Liver (tissue), 9 donors: ENCODE data around the gene IQSEC3. TPM values are rescaled to one million over a fixed set of nuclear protein-coding genes. Genes with fewer than 3 reads are reported as not detected.

Experiments
- DNase-seq: peaks from one replicate; pipeline ENCODE4 v3.0.0-alpha.2; 2017; ENCODE audit warnings: low spot score
- H3K27ac ChIP-seq, 2 donors: one replicate each; pipeline ENCODE4 v1.7.0; 2013; ENCODE audit warnings: inconsistent platforms in 2 of 2, low read length in 2 of 2, control low read depth in 1 of 2, low read depth in 1 of 2, mild to moderate bottlenecking in 1 of 2
- H3K27me3 ChIP-seq, 4 donors: one replicate each; pipeline versions ENCODE4 v1.6.1 to v1.7.0; 2013; ENCODE audit warnings: low read length in 3 of 4, inconsistent platforms in 1 of 4, mild to moderate bottlenecking in 1 of 4, moderate library complexity in 1 of 4; ENCODE audit not compliant: control insufficient read depth in 4 of 4, insufficient read depth in 4 of 4
- H3K36me3 ChIP-seq, 4 donors: one replicate each; pipeline versions ENCODE4 v1.6.1 to v1.7.0; 2013; ENCODE audit warnings: low read length in 3 of 4, mild to moderate bottlenecking in 3 of 4, low read depth in 1 of 4, moderate library complexity in 1 of 4; ENCODE audit not compliant: control insufficient read depth in 4 of 4, insufficient read depth in 3 of 4
- H3K4me1 ChIP-seq, 4 donors: one replicate each; pipeline versions ENCODE4 v1.6.1 to v1.7.0; 2013; ENCODE audit warnings: low read length in 3 of 4, mild to moderate bottlenecking in 3 of 4, moderate library complexity in 1 of 4; ENCODE audit not compliant: control insufficient read depth in 4 of 4, insufficient read depth in 4 of 4
- H3K4me3 ChIP-seq, 3 donors: one replicate each; pipeline versions ENCODE4 v1.6.1 to v1.7.0; 2013; ENCODE audit warnings: low read length in 3 of 3, control low read depth in 1 of 3, low read depth in 1 of 3, mild to moderate bottlenecking in 1 of 3
- H3K9ac ChIP-seq, 2 donors: one replicate each; pipeline ENCODE4 v1.7.0; 2013; ENCODE audit warnings: low read length in 2 of 2, mild to moderate bottlenecking in 2 of 2, moderate library complexity in 2 of 2, control low read depth in 1 of 2, low read depth in 1 of 2
- H3K9me3 ChIP-seq, 4 donors: one replicate each; pipeline versions ENCODE4 v1.6.1 to v1.7.0; 2013; ENCODE audit warnings: low read length in 3 of 4; ENCODE audit not compliant: control insufficient read depth in 4 of 4
- CTCF ChIP-seq: fragments of 150-350 bp; IDR thresholded peaks from 2 replicates; pipeline ENCODE4 v1.5.1; 2017; ENCODE audit warnings: improper control_type of control experiment, low read depth, low read length; ENCODE audit not compliant: missing input control
- EGR1 ChIP-seq, 2 donors: IDR thresholded peaks; 2 replicates each; pipeline ENCODE4 v1.6.1; 2016 to 2018; ENCODE audit warnings: antibody characterized with exemption in 2 of 2, low read depth in 2 of 2
- FOXA2 ChIP-seq: IDR thresholded peaks from 2 replicates; pipeline ENCODE4 v1.6.1; 2016; ENCODE audit warnings: antibody characterized with exemption
- GABPA ChIP-seq, 2 donors: IDR thresholded peaks in 1 of 2; conservative IDR thresholded peaks in 1 of 2; 2 replicates each; pipeline ENCODE4 v1.6.1; 2016; ENCODE audit warnings: antibody characterized with exemption in 2 of 2, mild to moderate bottlenecking in 1 of 2, moderate library complexity in 1 of 2
- HNF4A ChIP-seq, 2 donors: conservative IDR thresholded peaks; 2 replicates each; pipeline ENCODE4 v1.6.1; 2016; ENCODE audit warnings: antibody characterized with exemption in 2 of 2, mild to moderate bottlenecking in 2 of 2
- HNF4G ChIP-seq: IDR thresholded peaks from 2 replicates; pipeline ENCODE4 v1.6.1; 2016; ENCODE audit warnings: antibody characterized with exemption
- RAD21 ChIP-seq, 2 donors: IDR thresholded peaks; 2 replicates each; pipeline ENCODE4 v1.6.1; 2016; ENCODE audit warnings: antibody characterized with exemption in 2 of 2, mild to moderate bottlenecking in 2 of 2
- TAF1 ChIP-seq: conservative IDR thresholded peaks from 2 replicates; pipeline ENCODE4 v1.6.1; 2016; ENCODE audit warnings: antibody characterized with exemption, mild to moderate bottlenecking
- WGBS: extraction: QIAGEN DNeasy Blood & Tissue Kit; methylation state at CpG from one replicate; pipeline ENCODE4 v1.1.7; 2013; 5-methylcytosine and 5-hydroxymethylcytosine counted together
- polyA plus RNA-seq, 2 donors: library from polyadenylated mRNA; stranded (reverse) in 1 of 2; unstranded in 1 of 2; fragments of 200-250 nt in 1 of 2; fragments of >200 nt in 1 of 2; fragmentation: Nextera tagmentation in 1 of 2; extraction: Ambion mirVana in 1 of 2; gene quantifications; one replicate each; pipeline versions ENCODE4 v1.2.1 to v1.2.3, GENCODE V29; 2013 to 2015
- total RNA-seq, 2 donors: library from RNA; depleted of rRNA; stranded (reverse); fragments of >200 nt; gene quantifications; one replicate each; pipeline ENCODE4 v1.2.3, GENCODE V29; 2014
- TF ChIP-seq, protein P1 (sequence below): IDR thresholded peaks from 2 replicates; pipeline ENCODE4 v1.6.1; 2016; ENCODE audit warnings: antibody characterized with exemption, mild to moderate bottlenecking
- TF ChIP-seq, protein P2 (sequence below): IDR thresholded peaks from 2 replicates; pipeline ENCODE4 v1.6.1; 2016; ENCODE audit warnings: antibody characterized with exemption
- TF ChIP-seq, protein P3 (sequence below): IDR thresholded peaks from 2 replicates; pipeline ENCODE4 v1.6.1; 2016; ENCODE audit warnings: antibody characterized with exemption
- donor health status: healthy.
- donor health status: healthy.
- donor health status: healthy.
- donor health status: healthy.
- donor health status: healthy.

The IQSEC3 gene
- total and polyA plus RNA-seq, 4 donors: under 0.01 to 0.79 (median 0.48) TPM

DNA sequence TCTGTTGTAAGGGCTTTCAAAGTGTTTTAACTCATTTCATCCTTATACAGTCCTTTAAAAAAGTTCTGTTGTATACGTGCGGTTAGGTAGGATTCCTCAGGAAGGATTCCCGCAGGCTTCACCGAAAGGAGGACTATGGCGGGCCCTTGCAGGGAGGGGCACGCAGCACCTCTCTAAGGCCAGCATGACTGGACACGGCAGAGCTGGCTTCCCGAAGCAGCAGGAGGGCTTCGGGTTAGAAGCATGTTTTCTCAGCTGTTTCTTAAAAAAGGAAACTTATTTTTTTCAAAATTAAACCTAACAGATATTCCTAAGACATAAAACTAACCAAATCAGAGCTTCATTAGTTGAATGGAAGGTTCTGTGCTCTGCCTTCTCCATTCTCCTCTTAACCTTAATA lies 21.3 kb downstream of the IQSEC3 start:
- DNase-seq: no peak
- WGBS: 86% methylated on average over 9 of the region's 9 CpGs
- Histone ChIP-seq H3K27me3 (no peaks in the 10 kb centered on the region), H3K36me3 (no peaks in the 10 kb centered on the region), H3K27ac (no peak overlapping the region), H3K4me1 (no peaks in the 10 kb centered on the region), H3K9ac (no peak overlapping the region), H3K9me3 (peaks cover 0 to 4% (median under 1%) of the 10 kb centered on the region in 4 donors), H3K4me3 (no peak overlapping the region)
- TF ChIP-seq GABPA (IDR thresholded peaks at IDR 0.05 in 1 of 2, conservative IDR thresholded peaks at IDR 0.05 in 1 of 2): no peak
- TF ChIP-seq, protein P1, sequence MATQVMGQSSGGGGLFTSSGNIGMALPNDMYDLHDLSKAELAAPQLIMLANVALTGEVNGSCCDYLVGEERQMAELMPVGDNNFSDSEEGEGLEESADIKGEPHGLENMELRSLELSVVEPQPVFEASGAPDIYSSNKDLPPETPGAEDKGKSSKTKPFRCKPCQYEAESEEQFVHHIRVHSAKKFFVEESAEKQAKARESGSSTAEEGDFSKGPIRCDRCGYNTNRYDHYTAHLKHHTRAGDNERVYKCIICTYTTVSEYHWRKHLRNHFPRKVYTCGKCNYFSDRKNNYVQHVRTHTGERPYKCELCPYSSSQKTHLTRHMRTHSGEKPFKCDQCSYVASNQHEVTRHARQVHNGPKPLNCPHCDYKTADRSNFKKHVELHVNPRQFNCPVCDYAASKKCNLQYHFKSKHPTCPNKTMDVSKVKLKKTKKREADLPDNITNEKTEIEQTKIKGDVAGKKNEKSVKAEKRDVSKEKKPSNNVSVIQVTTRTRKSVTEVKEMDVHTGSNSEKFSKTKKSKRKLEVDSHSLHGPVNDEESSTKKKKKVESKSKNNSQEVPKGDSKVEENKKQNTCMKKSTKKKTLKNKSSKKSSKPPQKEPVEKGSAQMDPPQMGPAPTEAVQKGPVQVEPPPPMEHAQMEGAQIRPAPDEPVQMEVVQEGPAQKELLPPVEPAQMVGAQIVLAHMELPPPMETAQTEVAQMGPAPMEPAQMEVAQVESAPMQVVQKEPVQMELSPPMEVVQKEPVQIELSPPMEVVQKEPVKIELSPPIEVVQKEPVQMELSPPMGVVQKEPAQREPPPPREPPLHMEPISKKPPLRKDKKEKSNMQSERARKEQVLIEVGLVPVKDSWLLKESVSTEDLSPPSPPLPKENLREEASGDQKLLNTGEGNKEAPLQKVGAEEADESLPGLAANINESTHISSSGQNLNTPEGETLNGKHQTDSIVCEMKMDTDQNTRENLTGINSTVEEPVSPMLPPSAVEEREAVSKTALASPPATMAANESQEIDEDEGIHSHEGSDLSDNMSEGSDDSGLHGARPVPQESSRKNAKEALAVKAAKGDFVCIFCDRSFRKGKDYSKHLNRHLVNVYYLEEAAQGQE: no peak
- TF ChIP-seq, protein P2, sequence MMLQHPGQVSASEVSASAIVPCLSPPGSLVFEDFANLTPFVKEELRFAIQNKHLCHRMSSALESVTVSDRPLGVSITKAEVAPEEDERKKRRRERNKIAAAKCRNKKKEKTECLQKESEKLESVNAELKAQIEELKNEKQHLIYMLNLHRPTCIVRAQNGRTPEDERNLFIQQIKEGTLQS: no peak
- TF ChIP-seq HNF4A (conservative IDR thresholded peaks at IDR 0.05): no peak
- no peak for TF ChIP-seq HNF4G
- TF ChIP-seq TAF1: no peak
- no peak for TF ChIP-seq CTCF

- Histone ChIP-seq H3K9me3 (peaks cover 0 to 4% (median under 1%) of the 10 kb centered on the region in 4 donors), H3K4me3 (no peak overlapping the region), H3K27ac (no peak overlapping the region), H3K4me1 (no peaks in the 10 kb centered on the region), H3K27me3 (no peaks in the 10 kb centered on the region), H3K9ac (no peak overlapping the region), H3K36me3 (no peaks in the 10 kb centered on the region)
- no peak for TF ChIP-seq CTCF
- no peak for TF ChIP-seq EGR1 (IDR thresholded peaks at IDR 0.05; ENCODE audit: low read depth in 2 of 2)
- no peak for TF ChIP-seq HNF4A (conservative IDR thresholded peaks at IDR 0.05)
- no peak for TF ChIP-seq HNF4G
- TF ChIP-seq, protein P3, sequence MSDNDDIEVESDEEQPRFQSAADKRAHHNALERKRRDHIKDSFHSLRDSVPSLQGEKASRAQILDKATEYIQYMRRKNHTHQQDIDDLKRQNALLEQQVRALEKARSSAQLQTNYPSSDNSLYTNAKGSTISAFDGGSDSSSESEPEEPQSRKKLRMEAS: no peak
- TF ChIP-seq FOXA2: no peak
- TF ChIP-seq RAD21 (IDR thresholded peaks at IDR 0.05): no peak
- WGBS: 57% methylated on average over 2 of the region's 2 CpGs
- DNase-seq: no peak
Measured at GRCh38 chr12:89653-90052, 23.1 kb downstream of the IQSEC3 start.
